Progenitor cell of endocrine pancreas (in vitro differentiated cells): ENCODE measurements around the gene KERA. TPM values are rescaled to one million over a fixed set of nuclear protein-coding genes. Genes with fewer than 3 reads are reported as not detected.

Experiments
- DNase-seq: peaks from one replicate; pipeline ENCODE4 v3.0.0; 2021; ENCODE audit warnings: low spot score; ENCODE audit not compliant: unreplicated experiment
- H3K27ac Mint-ChIP-seq: 2 replicates; pipeline ENCODE4 v1.8.0; 2021; ENCODE audit warnings: mild to moderate bottlenecking, moderate library complexity, mixed read lengths
- H3K27me3 Mint-ChIP-seq: 2 replicates; pipeline ENCODE4 v1.8.0; 2021; ENCODE audit warnings: mixed read lengths
- H3K36me3 Mint-ChIP-seq: 2 replicates; pipeline ENCODE4 v1.8.0; 2022; ENCODE audit warnings: mixed read lengths; ENCODE audit not compliant: insufficient read depth
- H3K4me1 Mint-ChIP-seq: 2 replicates; pipeline ENCODE4 v1.8.0; 2021; ENCODE audit warnings: low read depth, mixed read lengths
- H3K4me3 Mint-ChIP-seq: 2 replicates; pipeline ENCODE4 v1.8.0; 2021; ENCODE audit warnings: low read depth, mild to moderate bottlenecking, moderate library complexity, mixed read lengths
- H3K9me3 Mint-ChIP-seq: 2 replicates; pipeline ENCODE4 v1.8.0; 2021; ENCODE audit warnings: low read depth, mixed read lengths
- total RNA-seq: library from RNA; stranded (reverse); gene quantifications from 2 replicates; pipeline ENCODE4 v1.2.1, GENCODE V29; 2021
- TF ChIP-seq, protein P1 (sequence below): fragments of 200-600 bp; sonication (generic); IDR thresholded peaks from one replicate; pipeline ENCODE4 v1.5.0; 2021; ENCODE audit warnings: antibody characterized with exemption, mild to moderate bottlenecking; ENCODE audit not compliant: unreplicated experiment

The KERA gene
- total RNA-seq, 1 donor from 2014 or later: not detected

DNA sequence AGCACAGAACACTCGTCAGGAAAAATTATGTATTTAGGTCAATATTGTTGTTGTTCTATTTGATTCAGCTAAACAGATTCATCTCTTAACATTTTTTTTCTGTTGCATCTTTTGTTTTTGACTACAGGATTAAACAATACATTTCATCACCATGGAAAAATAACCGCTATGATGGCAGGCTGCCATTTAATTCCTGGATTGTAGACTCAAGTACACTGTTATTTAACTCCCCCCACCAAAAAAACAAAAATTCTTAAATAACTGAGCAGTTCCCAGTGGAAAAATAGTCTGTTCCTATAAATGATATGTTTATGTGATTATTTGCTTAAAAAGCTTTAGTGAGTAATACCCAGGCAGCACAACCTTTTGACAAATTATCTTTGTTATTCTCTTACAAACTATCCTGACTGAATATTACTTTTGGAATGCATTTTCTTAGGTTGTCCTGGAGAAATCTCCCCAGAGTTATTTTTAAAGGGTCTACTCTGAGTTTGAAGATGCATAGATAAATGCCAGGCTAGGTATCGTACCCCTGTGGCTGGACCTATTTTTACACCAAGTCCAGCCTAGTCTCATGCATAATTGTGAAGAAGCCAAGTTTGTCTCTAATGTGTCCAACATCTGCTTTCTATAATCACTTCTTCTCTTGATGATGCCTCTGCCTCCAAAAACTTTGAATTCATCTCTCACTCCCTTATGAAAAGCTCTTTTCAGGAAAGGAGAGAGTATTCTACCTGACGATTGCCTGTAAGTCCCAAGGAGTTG, 3.7 kb downstream of the KERA start:
- TF ChIP-seq, protein P1, sequence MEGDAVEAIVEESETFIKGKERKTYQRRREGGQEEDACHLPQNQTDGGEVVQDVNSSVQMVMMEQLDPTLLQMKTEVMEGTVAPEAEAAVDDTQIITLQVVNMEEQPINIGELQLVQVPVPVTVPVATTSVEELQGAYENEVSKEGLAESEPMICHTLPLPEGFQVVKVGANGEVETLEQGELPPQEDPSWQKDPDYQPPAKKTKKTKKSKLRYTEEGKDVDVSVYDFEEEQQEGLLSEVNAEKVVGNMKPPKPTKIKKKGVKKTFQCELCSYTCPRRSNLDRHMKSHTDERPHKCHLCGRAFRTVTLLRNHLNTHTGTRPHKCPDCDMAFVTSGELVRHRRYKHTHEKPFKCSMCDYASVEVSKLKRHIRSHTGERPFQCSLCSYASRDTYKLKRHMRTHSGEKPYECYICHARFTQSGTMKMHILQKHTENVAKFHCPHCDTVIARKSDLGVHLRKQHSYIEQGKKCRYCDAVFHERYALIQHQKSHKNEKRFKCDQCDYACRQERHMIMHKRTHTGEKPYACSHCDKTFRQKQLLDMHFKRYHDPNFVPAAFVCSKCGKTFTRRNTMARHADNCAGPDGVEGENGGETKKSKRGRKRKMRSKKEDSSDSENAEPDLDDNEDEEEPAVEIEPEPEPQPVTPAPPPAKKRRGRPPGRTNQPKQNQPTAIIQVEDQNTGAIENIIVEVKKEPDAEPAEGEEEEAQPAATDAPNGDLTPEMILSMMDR: no peak
- Mint-ChIP-seq H3K9me3 (no peaks in the 10 kb centered on the region), H3K4me1 (no peaks in the 10 kb centered on the region), H3K4me3 (no peak overlapping the region), H3K27me3 (no peaks in the 10 kb centered on the region), H3K36me3 (no peaks in the 10 kb centered on the region), H3K27ac (no peak overlapping the region)
- DNase-seq: no peak

DNA sequence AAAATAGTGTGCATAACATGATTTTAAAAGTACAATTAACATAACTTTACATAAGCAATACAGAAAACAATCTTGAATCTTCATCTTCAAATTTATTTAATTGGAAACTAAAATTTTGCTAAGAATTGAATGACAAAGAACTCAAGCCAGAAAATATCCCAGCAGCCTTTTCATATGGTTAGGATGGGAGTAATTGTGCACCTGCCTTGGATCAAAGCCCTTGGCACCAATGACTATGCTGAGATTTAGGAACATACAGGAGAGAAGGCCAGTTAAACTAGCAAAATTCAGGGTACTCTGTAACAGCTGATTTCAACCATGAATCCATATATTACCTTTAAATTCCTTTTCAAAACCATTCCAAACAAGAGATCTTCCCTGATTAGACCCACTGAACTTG, 5.8 kb downstream of the KERA start:
- no peak for DNase-seq
- Mint-ChIP-seq H3K4me3 (no peak overlapping the region), H3K36me3 (no peaks in the 10 kb centered on the region), H3K27me3 (no peaks in the 10 kb centered on the region), H3K27ac (no peak overlapping the region), H3K9me3 (no peaks in the 10 kb centered on the region), H3K4me1 (no peaks in the 10 kb centered on the region)
- TF ChIP-seq, protein P1: no peak

DNA sequence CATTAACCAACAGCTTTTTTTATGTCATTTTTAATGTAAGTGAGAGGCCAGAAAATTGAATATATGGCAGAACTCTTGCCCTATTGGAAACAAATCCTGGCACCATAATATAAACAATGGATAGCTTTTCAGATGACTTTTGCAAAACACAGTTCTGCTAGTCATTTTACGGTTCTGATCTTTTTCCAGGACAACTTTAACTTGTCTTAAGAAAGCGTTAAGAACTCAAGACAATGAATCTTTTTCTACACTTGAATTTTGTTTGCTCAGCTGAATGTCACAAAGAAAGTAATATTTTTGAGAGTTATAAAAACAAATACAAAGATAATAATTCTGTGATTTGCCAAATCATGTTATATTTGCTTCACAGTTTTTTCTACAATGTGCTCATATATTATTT, 13.2 kb downstream of the KERA start:
- Mint-ChIP-seq H3K9me3 (no peaks in the 10 kb centered on the region), H3K36me3 (no peaks in the 10 kb centered on the region), H3K27me3 (no peaks in the 10 kb centered on the region), H3K4me3 (no peak overlapping the region), H3K27ac (no peak overlapping the region), H3K4me1 (no peaks in the 10 kb centered on the region)
- TF ChIP-seq, protein P1: no peak
- DNase-seq: no peak

DNA sequence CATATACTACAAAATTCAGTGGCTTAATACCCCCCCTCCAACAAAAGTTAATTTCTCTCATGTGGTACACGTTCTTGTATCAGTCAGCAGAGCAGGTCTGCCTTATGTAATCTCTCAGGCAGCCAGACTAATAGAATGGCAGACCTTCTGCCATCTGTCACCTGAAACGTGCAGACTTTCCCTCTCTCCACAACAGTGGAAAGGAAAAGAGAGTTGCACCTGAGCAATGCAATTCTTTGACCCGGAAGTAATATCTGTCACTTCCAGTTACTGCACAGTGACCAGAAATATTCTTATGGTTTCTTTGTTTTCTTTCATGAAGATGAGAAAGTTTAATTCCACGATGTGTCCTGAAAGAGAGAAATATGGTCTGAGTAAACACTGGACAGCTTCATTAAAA, 14.4 kb downstream of the KERA start:
- Mint-ChIP-seq H3K9me3 (no peaks in the 10 kb centered on the region), H3K4me3 (no peak overlapping the region), H3K27me3 (no peaks in the 10 kb centered on the region), H3K36me3 (no peaks in the 10 kb centered on the region), H3K4me1 (no peaks in the 10 kb centered on the region), H3K27ac (no peak overlapping the region)
- TF ChIP-seq, protein P1: no peak
- DNase-seq: no peak

DNA sequence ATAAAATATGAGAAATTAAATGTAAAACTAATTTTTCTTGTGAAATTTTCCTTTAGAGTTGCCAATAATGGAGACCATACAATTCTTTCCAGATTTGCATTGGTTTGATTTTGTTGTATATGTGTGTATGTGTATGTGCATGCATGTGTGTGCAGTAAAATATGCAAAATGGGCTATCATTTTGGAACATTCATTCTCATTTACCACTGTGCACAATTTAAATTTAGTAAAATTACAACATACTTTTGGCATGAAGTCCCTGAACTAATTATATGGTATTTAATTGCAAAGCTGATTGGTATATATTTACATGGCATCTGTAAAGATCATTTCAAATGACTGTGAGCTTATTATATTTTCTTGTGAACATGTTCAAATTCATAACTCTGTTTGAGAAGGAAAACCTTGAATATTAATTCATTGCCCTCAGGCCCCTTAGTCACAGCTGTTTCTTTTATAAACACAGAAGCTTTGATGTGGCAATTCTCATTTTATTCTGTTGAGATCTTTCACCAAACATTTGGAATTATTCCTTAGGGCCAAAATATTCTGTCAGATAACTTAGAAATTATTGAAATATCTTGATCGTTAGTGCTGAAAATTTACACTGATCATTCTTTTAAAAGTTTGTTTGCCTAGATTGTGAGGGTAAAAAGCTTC, 17.6 kb downstream of the KERA start:
- no peaks in the 10 kb centered on the region for H3K4me1 Mint-ChIP-seq
- TF ChIP-seq, protein P1: no peak
- H3K36me3 Mint-ChIP-seq: no peaks in the 10 kb centered on the region
- H3K4me3 Mint-ChIP-seq: no peak overlapping the region
- no peak overlapping the region for H3K27ac Mint-ChIP-seq
- DNase-seq: no peak
- H3K9me3 Mint-ChIP-seq: no peaks in the 10 kb centered on the region
- H3K27me3 Mint-ChIP-seq: no peaks in the 10 kb centered on the region
